Naive thymus-derived CD4-positive, alpha-beta T cell (primary cell): ENCODE results near the gene BID. TPM values are rescaled to one million over a fixed set of nuclear protein-coding genes. Genes with fewer than 3 reads are reported as not detected.

Experiments
- ATAC-seq: fragments of 150-1000 bp; cut with Tn5 transposase; 2 replicates; pipeline ENCODE4 v1.10.0; 2021; ENCODE audit warnings: mild to moderate bottlenecking, moderate library complexity
- CTCF ChIA-PET: fragments of 350-600 bp; sonication (Branson Sonifier 250); formaldehyde crosslinking; loops from one replicate; lab custom pipeline; 2021; ENCODE audit warnings: antibody characterized with exemption; lab: Charles Lee
- POLR2A ChIA-PET: fragments of 350-600 bp; sonication (Branson Sonifier 250); formaldehyde crosslinking; loops from one replicate; lab custom pipeline; 2021; ENCODE audit warnings: antibody characterized with exemption, inconsistent platforms; lab: Charles Lee
- DNase-seq, 9 donors: peaks; one replicate each; pipeline versions ENCODE4 v3.0.0 to v3.0.0-alpha.2; 2020 to 2022; ENCODE audit warnings: mixed read lengths in 1 of 9
- H3K27ac ChIP-seq: one replicate; pipeline ENCODE4 v1.7.0; 2013; ENCODE audit warnings: mild to moderate bottlenecking, low read depth, low read length, moderate library complexity
- H3K27me3 ChIP-seq, 2 donors: one replicate each; pipeline ENCODE4 v1.7.0; 2013; ENCODE audit warnings: low read length in 2 of 2, mild to moderate bottlenecking in 2 of 2, moderate library complexity in 2 of 2; ENCODE audit not compliant: control insufficient read depth in 2 of 2, insufficient read depth in 2 of 2
- H3K36me3 ChIP-seq, 3 experiments: 1 replicate in 2 of 3; 2 replicates in 1 of 3; pipeline ENCODE4 v1.7.0; 2013; ENCODE audit warnings: low read length in 3 of 3, mild to moderate bottlenecking in 3 of 3, moderate library complexity in 1 of 3; ENCODE audit not compliant: insufficient read depth in 3 of 3, control insufficient read depth in 2 of 3
- H3K4me1 ChIP-seq, 2 donors: one replicate each; pipeline ENCODE4 v1.7.0; 2013; ENCODE audit warnings: low read length in 2 of 2, mild to moderate bottlenecking in 2 of 2, moderate library complexity in 1 of 2; ENCODE audit not compliant: control insufficient read depth in 2 of 2, insufficient read depth in 2 of 2
- H3K4me3 ChIP-seq: 2 replicates; pipeline ENCODE4 v1.7.0; 2013; ENCODE audit warnings: mild to moderate bottlenecking, low read length
- H3K9me3 ChIP-seq, 3 experiments: 1 replicate in 2 of 3; 2 replicates in 1 of 3; pipeline ENCODE4 v1.7.0; 2013; ENCODE audit warnings: low read length in 3 of 3; ENCODE audit not compliant: control insufficient read depth in 2 of 3
- H3K27ac Mint-ChIP-seq, 9 donors: one replicate each; pipeline ENCODE4 v1.8.0; 2020 to 2022; ENCODE audit warnings: mixed read lengths in 9 of 9, mild to moderate bottlenecking in 8 of 9, moderate library complexity in 5 of 9, inconsistent platforms in 2 of 9
- H3K27me3 Mint-ChIP-seq, 5 donors: one replicate each; pipeline ENCODE4 v1.8.0; 2021 to 2022; ENCODE audit warnings: mixed read lengths in 5 of 5, mild to moderate bottlenecking in 1 of 5
- H3K36me3 Mint-ChIP-seq, 5 donors: one replicate each; pipeline ENCODE4 v1.8.0; 2020 to 2022; ENCODE audit warnings: mixed read lengths in 5 of 5, mild to moderate bottlenecking in 3 of 5, inconsistent platforms in 1 of 5
- H3K4me1 Mint-ChIP-seq, 7 donors: one replicate each; pipeline ENCODE4 v1.8.0; 2020 to 2022; ENCODE audit warnings: mixed read lengths in 7 of 7, mild to moderate bottlenecking in 3 of 7, inconsistent platforms in 1 of 7
- H3K4me3 Mint-ChIP-seq, 10 donors: one replicate each; pipeline ENCODE4 v1.8.0; 2020 to 2022; ENCODE audit warnings: mild to moderate bottlenecking in 10 of 10, mixed read lengths in 10 of 10, moderate library complexity in 6 of 10, inconsistent platforms in 2 of 10
- H3K9me3 Mint-ChIP-seq, 11 donors: one replicate each; pipeline ENCODE4 v1.8.0; 2020 to 2022; ENCODE audit warnings: mixed read lengths in 11 of 11, mild to moderate bottlenecking in 4 of 11, inconsistent platforms in 1 of 11, moderate library complexity in 1 of 11
- intact Hi-C, 2 donors: fragments of 100-400 bp; cut with micrococcal nuclease; formaldehyde crosslinking; loops; one replicate each; pipeline ENCODE4 v1.15.1; 2023
- polyA plus RNA-seq, 2 donors: library from polyadenylated mRNA; unstranded; fragments of 300-500 nt; fragmentation: Illumina TruSeq; gene quantifications; one replicate each; pipeline ENCODE4 v1.2.3, GENCODE V29; 2021
- total RNA-seq, 6 experiments: library from RNA in 5 of 6; stranded (reverse) in 5 of 6; gene quantifications; 1 replicate in 5 of 6; 2 replicates in 1 of 6; pipeline ENCODE4 v1.2.3 and lab custom pipeline; 2021 to 2026

BID gene
- total and polyA plus RNA-seq, 7 experiments from 2014 or later = 15.4 to 66.2 (median 32.1) TPM

- peaks cover 0 to 4% (median 0%) of the 10 kb centered on the region in 5 donors for H3K27me3 Mint-ChIP-seq
- ChIA-PET CTCF (interaction anchor here (0.6 to 2.2 kb wide), 3 partner anchors 9 to 35 kb away, joined by 3 to 13 read pairs (median 6); no protein-coding TSS in a partner anchor), POLR2A (interaction anchor here (0.6 to 1.6 kb wide), 7 partner anchors 8 to 623 kb away, joined by 3 to 5 read pairs (median 4); partner anchors contain the start of gene PEX26)
- H3K4me3 Mint-ChIP-seq = peak overlapping the region; percentile 72 to 97 (median 95)
- H3K4me1 Mint-ChIP-seq = peaks cover 49 to 86% (median 73%) of the 10 kb centered on the region in 7 donors
- no peaks in the 10 kb centered on the region for H3K9me3 ChIP-seq
- intact Hi-C loops = loop anchor here (1.0 to 5.0 kb wide), 6 partner anchors 10 to 620 kb away; partner anchors contain the start of genes PEX26 (in 2 of the 2), ATP6V1E1 (in 1 of the 2), BCL2L13 (in 1 of the 2) and HDHD5 (in 1 of the 2)
- peak overlapping the region; percentile 94 for H3K4me3 ChIP-seq
- H3K27ac Mint-ChIP-seq = peak overlapping the region; percentile 89 to 99 (median 96)
- no peaks in the 10 kb centered on the region for H3K36me3 ChIP-seq
- H3K27me3 ChIP-seq = no peaks in the 10 kb centered on the region
- H3K27ac ChIP-seq = peak overlapping the region; percentile 88
- peaks cover 75 to 78% of the 10 kb centered on the region in 2 donors for H3K4me1 ChIP-seq
- H3K36me3 Mint-ChIP-seq = peaks cover 0 to 15% (median 7%) of the 10 kb centered on the region in 5 donors
- peaks cover 0 to 2% (median 0%) of the 10 kb centered on the region in 11 donors for H3K9me3 Mint-ChIP-seq
- DNase-seq = peak; percentile 43 to 74 (median 68)
- peak; percentile 54 for ATAC-seq
These were observed 2.9 kb upstream of the BID start for GRCh38 chr22:17777005-17777716.

DNA sequence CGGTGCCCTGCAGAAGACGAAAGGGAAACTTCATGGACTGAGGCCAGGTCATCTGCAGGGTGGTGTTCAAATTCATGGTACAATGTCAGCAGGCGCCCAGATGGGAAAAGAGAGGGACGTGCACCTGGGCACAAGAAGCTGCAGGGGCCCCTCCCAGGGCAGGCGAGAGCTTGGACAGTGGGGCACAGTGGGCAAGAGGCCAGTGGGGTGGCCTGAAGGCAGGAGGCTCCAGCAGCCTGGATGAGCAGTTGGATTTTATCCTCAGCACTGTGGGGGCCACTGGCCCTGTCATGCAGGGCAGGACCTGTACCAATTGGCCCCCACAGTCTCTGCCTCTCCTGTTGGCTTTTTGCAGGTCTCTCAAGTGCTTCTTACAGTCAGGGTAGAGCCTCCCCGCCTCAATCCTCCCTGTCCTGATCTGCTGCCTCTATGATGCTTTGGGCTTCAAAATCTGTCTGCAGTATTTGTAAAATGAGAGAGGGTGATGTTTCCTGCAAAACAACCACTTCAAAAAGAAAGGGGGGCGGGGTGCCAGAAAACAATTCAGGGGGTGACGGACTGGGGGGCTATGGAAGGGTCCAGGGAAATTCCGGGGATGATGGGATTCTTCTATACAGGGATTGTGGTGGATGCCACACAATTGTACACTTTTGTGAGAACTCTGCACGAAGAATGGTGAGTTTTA, 1.7 kb upstream of the BID start:
- intact Hi-C loops = loop anchor here (1.0 to 5.0 kb wide), 5 partner anchors 33 to 619 kb away; partner anchors contain the start of genes BCL2L13 (in 2 of the 2), ATP6V1E1 (in 1 of the 2) and HDHD5 (in 1 of the 2)
- Histone ChIP-seq H3K9me3 (no peaks in the 10 kb centered on the region), H3K4me1 (peaks cover 63 to 81% of the 10 kb centered on the region in 2 donors), H3K27ac (peak overlapping the region; percentile 88), H3K36me3 (no peaks in the 10 kb centered on the region), H3K4me3 (no peak overlapping the region), H3K27me3 (no peaks in the 10 kb centered on the region)
- ChIA-PET CTCF (interaction anchor here (2.2 kb wide), 1 partner anchor 10 kb away, joined by 13 read pairs; no protein-coding TSS in a partner anchor), POLR2A (interaction anchor here (0.7 to 1.0 kb wide), 2 partner anchors 11 to 47 kb away, joined by 3 to 5 read pairs; no protein-coding TSS in a partner anchor)
- Mint-ChIP-seq H3K36me3 (peaks cover 0 to 16% (median 7%) of the 10 kb centered on the region in 5 donors), H3K27me3 (peaks cover 0 to 4% (median 0%) of the 10 kb centered on the region in 5 donors), H3K27ac (peak overlapping the region; percentile 87 to 99 (median 96)), H3K4me1 (peaks cover 53 to 91% (median 72%) of the 10 kb centered on the region in 7 donors), H3K9me3 (peaks cover 0 to 2% (median 0%) of the 10 kb centered on the region in 11 donors), H3K4me3 (peak overlapping the region; percentile 68 to 97 (median 86))
- DNase-seq (peak in 5 of 9 donors; percentile 45 to 53 (median 47)), ATAC-seq (no peak)

- peaks cover 58 to 75% of the 10 kb centered on the region in 2 donors for H3K4me1 ChIP-seq
- peak overlapping the region; percentile 87 to 99 (median 96) for H3K27ac Mint-ChIP-seq
- POLR2A ChIA-PET = interaction anchor here (0.7 to 2.3 kb wide), 4 partner anchors 9 to 305 kb away, joined by 3 to 7 read pairs (median 3); partner anchors contain the start of gene BCL2L13
These were observed 837 bp upstream of the BID start for GRCh38 chr22:17774926-17775685.

GRCh38 chr22:17773606-17774205, 563 bp downstream of the BID start:
- Histone ChIP-seq H3K9me3 (no peaks in the 10 kb centered on the region), H3K27me3 (no peaks in the 10 kb centered on the region), H3K4me3 (peak overlapping the region; percentile 64), H3K27ac (peak overlapping the region; percentile 69), H3K4me1 (peaks cover 46 to 63% of the 10 kb centered on the region in 2 donors), H3K36me3 (no peaks in the 10 kb centered on the region)
- H3K36me3 Mint-ChIP-seq = peaks cover 0 to 7% (median 0%) of the 10 kb centered on the region in 5 donors
- POLR2A ChIA-PET = interaction anchor here (1.1 to 2.3 kb wide), 3 partner anchors 9 to 135 kb away, joined by 3 to 7 read pairs (median 4); partner anchors contain the start of gene BCL2L13
- ATAC-seq (peak; percentile 40), DNase-seq (peak in 5 of 9 donors; percentile 39 to 76 (median 41))
- no peaks in the 10 kb centered on the region for H3K9me3 Mint-ChIP-seq
- H3K4me3 Mint-ChIP-seq = peak overlapping the region; percentile 76 to 95 (median 90)
- peak overlapping the region in 8 of 9 donors; percentile 72 to 93 (median 82) for H3K27ac Mint-ChIP-seq
- CTCF ChIA-PET = interaction anchor here (2.4 kb wide), 2 partner anchors 12 to 31 kb away, joined by 9 to 12 read pairs; no protein-coding TSS in a partner anchor
- H3K4me1 Mint-ChIP-seq = peaks cover 48 to 81% (median 61%) of the 10 kb centered on the region in 7 donors
- intact Hi-C loops = loop anchor here (2.0 to 5.0 kb wide), 2 partner anchors 135 to 686 kb away; partner anchors contain the start of gene BCL2L13 (in 1 of the 2)
- peaks cover 0 to 8% (median 0%) of the 10 kb centered on the region in 5 donors for H3K27me3 Mint-ChIP-seq

More at GRCh38 chr22:17774926-17775685, 837 bp upstream of the BID start:
- H3K4me3 Mint-ChIP-seq = peak overlapping the region; percentile 68 to 97 (median 86)
- Histone ChIP-seq H3K27ac (peak overlapping the region; percentile 88), H3K27me3 (no peaks in the 10 kb centered on the region), H3K4me3 (peak overlapping the region; percentile 54), H3K9me3 (no peaks in the 10 kb centered on the region), H3K36me3 (no peaks in the 10 kb centered on the region)
- no peak for ATAC-seq
- intact Hi-C loops = loop anchor here (1.0 to 5.0 kb wide), 4 partner anchors 136 to 688 kb away; partner anchors contain the start of genes BCL2L13 (in 1 of the 2) and HDHD5 (in 1 of the 2)
- peaks cover 0 to 16% (median 7%) of the 10 kb centered on the region in 5 donors for H3K36me3 Mint-ChIP-seq
- H3K9me3 Mint-ChIP-seq = peaks cover 0 to 2% (median 0%) of the 10 kb centered on the region in 11 donors
- peaks cover 0 to 6% (median 0%) of the 10 kb centered on the region in 5 donors for H3K27me3 Mint-ChIP-seq
- H3K4me1 Mint-ChIP-seq = peaks cover 57 to 91% (median 70%) of the 10 kb centered on the region in 7 donors
- DNase-seq = no peak
- CTCF ChIA-PET = interaction anchor here (1.2 kb wide), 1 partner anchor 10 kb away, joined by 3 read pairs; no protein-coding TSS in a partner anchor

DNA sequence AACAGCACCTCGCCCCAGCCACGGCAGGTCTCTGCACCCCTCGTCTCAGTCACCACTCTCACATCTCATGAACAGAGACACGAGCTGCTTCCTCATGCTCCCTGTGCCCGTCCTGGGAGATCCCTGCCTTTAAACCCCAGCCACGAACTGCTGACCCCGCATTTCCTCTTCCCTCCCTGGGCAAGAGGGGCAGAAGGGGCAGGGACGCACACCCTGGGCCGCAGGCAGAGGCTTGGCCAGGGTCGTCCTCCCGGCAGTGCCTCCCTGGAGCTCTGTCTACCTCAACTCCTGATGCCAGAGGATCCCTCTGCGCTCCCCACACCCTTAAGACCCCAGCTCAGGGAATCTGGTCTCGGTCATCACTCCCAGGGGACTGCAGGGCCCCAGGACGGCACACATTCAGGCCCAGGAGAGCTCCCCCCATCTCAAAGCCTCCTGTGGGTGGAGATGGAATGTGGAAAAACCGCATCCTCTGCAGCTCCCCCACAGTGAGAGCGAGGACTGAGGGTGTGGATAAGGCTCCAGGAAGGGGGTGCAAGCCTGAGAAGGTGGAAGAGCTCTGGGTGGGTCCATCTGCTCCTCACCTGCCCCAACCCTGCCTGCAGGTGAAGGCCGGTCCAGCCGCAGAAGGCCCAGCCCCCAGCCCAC, 1.2 kb downstream of the BID start:
- POLR2A ChIA-PET = interaction anchor here (1.3 to 2.3 kb wide), 2 partner anchors 10 to 134 kb away, joined by 4 to 7 read pairs; partner anchors contain the start of gene BCL2L13
- H3K36me3 Mint-ChIP-seq = peaks cover 0 to 7% (median 0%) of the 10 kb centered on the region in 5 donors
- peak overlapping the region; percentile 76 to 95 (median 90) for H3K4me3 Mint-ChIP-seq
- H3K27ac ChIP-seq = peak overlapping the region; percentile 69
- H3K36me3 ChIP-seq = no peaks in the 10 kb centered on the region
- peaks cover 41 to 58% of the 10 kb centered on the region in 2 donors for H3K4me1 ChIP-seq
- intact Hi-C loops = loop anchor here in 1 of 2 donors (5.0 kb wide), 1 partner anchor 686 kb away; no protein-coding TSS in a partner anchor
- DNase-seq = no peak
- H3K4me1 Mint-ChIP-seq = peaks cover 46 to 80% (median 60%) of the 10 kb centered on the region in 7 donors
- H3K9me3 ChIP-seq = no peaks in the 10 kb centered on the region
- H3K27me3 Mint-ChIP-seq = peaks cover 0 to 8% (median 0%) of the 10 kb centered on the region in 5 donors
- CTCF ChIA-PET = interaction anchor here (0.6 to 2.4 kb wide), 4 partner anchors 12 to 66 kb away, joined by 3 to 12 read pairs (median 6); no protein-coding TSS in a partner anchor
- no peaks in the 10 kb centered on the region for H3K9me3 Mint-ChIP-seq
- H3K4me3 ChIP-seq = peak overlapping the region; percentile 64
- ATAC-seq = no peak
- peak overlapping the region in 8 of 9 donors; percentile 72 to 93 (median 82) for H3K27ac Mint-ChIP-seq
- no peaks in the 10 kb centered on the region for H3K27me3 ChIP-seq
